HG02623 (cell line): Measurements from ENCODE around the gene MARK3.
"Not testable (repeated sequence)": the region's sequence is repeated elsewhere in the genome, so short reads cannot be mapped to it uniquely, and the experiment has no call there.

Experiments used
- ATAC-seq: cut with Tn5 transposase; IDR thresholded peaks from one replicate; pipeline ENCODE4 v1.9.1; 2021; ENCODE audit warnings: moderate library complexity; ENCODE audit not compliant: unreplicated experiment

Gene MARK3

GRCh38 chr14:103524002-103524935 is 139.1 kb downstream of the MARK3 start:
- no peak for ATAC-seq

- ATAC-seq, result not testable (repeated sequence)
Observed at GRCh38 chr14:103525430-103526246, 140.4 kb downstream of the MARK3 start.

DNA sequence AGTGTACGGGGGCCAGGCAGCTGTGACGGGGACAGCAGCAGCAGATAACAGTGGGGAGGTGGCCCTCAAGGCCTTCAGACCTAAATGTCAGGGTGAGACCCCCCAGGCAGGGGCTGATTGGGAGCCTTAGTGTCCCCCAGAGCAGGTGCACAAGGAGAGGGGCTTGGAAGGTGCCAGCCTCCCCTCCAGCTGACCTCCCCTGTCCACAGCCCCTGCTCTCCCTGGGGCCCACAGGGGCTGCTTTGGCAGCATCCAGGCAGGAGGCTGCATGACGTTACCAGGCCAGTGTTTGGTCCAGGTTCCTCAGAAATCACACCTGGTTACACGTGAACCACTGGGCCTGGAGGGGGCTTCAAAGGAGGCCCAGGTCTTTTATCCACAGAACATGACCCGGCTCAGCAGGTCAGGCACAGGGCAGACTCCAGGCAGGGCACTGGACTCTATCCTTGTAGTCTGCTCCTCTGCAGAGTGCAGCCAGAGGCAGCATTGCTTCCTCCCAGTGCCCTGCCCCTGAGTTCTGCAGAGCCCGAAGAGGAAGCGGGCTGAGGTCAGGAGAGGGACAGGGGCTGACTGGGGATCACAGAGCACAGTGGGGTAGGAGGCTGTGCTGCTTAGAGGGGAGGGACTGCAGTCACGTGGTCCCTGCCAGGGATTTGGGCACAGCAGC is 141.2 kb downstream of the MARK3 start:
- no peak for ATAC-seq

GRCh38 chr14:103526914-103527248 is 141.7 kb downstream of the MARK3 start:
- no peak for ATAC-seq

DNA sequence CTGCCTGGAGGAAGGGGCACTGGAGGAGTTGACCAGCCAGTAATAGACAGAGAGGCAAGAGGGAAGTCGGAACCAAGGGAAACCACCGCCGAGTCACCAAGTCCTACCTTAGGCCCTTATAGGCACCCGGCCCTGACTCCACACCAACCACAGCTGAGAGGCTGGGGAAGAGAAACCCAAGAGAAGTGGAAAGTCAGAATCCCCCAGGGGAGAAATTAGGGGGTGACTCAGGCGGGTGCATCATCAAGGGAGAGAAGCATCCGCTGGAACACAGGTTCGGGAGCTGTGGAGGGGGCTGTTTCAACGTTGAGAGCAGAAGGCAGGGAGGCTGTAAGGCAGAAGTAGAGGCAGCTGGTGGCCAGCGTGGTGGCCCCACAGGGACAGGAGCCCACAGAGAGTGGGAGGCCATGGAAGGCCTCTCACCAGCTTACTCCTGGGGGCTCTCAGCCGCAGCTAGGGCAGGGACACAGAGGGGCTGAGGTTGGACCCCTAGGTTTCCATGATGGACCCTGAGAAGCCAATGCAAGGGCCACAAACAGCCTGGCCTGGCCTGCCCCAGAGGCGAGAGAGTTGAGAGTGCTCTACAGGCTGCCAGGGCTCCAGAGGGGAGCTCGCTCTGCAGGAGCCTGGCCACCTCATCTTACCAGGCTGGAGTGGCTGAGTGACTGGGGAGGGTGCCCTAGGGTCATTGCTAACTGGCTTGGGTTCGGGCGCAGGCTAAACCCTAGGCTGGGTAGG is 142.4 kb downstream of the MARK3 start:
- peak; percentile 55 for ATAC-seq

DNA sequence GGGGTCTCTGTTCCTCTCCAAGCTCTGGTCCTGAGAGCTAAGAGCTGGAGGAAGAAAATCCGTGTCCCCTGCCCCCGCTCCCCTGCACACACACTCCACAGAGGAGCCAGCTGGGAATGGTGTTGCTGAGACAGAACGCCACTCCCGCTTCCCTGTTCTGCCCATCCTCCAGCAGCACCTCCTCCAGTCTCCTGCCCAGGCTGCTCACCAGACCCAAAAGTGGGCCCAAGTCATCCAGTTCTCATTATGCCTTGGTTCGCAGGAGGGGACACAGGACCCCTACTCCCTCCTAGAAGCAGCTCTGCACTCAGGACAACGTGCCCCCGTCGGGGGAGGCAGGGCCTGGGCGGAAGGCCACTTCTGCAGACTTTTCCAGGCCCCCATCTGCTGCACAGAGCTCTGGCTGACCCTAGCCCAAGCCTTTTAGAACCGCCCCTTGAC is 143.0 kb downstream of the MARK3 start:
- ATAC-seq, result no peak

DNA sequence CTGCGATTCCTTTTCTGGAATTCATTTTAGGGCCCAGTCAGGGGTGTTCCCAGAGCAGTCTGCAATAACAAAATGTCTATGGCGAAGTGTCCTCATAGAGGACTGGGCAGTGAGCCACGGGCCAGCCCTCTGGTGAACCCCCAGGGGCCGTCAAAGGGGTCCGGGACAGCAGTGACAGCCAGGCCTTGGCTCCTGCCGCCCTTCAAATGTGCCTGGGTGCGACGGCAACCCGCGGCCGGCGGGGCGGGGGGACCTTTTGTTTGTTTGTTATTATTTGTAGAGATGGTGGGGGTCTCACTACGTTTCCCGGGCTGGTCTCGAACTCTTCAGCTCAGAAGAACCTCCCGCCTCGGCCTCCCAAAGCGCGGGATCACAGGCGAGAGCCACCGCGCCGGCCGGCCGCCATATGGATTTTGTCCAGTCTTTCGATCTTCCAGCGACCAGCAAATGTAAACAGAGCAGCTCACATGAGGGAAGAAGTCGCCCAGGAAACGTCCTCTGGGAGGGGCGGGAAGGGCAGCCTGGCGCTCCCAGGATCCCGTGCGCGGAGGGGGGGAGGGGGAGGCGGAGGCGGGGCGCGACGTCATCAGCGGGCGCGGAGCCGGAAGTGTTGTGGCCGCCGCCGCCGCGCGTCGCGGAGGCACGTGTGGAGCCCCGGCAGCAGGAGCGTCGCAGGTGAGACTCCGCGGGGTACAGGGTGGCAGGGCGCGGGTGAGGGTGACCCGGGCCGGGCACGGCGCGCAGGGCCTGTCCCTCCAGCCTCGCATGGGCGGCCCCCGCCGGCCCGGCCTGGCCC is 143.6 kb downstream of the MARK3 start, which contains the start of gene TRMT61A:
TSS of gene TRMT61A (plus strand) at position 610 of the 796 bp plus-strand sequence. CDS start 783 bp downstream, outside the sequence.
- ATAC-seq, result no peak

- ATAC-seq, result no peak
Observed at GRCh38 chr14:103529383-103530365, 144.5 kb downstream of the MARK3 start.

DNA sequence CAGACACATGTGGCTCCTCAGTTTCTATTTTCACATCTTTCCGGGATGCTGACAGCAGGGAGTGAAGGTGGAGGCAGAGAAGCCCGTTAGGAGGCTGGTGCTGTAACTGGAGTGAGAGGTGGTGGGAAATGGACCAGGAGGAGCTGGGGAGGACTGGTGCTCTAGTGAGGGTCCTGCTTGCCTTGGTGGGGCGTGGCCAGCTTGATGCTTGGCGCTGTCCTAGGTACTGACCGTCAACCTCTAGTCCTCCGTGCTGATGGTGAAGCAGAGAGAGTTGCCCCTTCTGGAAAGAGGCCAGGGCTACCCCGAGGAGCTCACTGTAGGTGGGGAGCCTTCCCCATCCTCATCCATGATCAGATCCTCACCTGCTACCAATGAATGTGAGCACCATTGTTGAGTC is 145.2 kb downstream of the MARK3 start:
- no peak for ATAC-seq

- no peak for ATAC-seq
Observed at GRCh38 chr14:103530831-103531230, 145.6 kb downstream of the MARK3 start.

DNA sequence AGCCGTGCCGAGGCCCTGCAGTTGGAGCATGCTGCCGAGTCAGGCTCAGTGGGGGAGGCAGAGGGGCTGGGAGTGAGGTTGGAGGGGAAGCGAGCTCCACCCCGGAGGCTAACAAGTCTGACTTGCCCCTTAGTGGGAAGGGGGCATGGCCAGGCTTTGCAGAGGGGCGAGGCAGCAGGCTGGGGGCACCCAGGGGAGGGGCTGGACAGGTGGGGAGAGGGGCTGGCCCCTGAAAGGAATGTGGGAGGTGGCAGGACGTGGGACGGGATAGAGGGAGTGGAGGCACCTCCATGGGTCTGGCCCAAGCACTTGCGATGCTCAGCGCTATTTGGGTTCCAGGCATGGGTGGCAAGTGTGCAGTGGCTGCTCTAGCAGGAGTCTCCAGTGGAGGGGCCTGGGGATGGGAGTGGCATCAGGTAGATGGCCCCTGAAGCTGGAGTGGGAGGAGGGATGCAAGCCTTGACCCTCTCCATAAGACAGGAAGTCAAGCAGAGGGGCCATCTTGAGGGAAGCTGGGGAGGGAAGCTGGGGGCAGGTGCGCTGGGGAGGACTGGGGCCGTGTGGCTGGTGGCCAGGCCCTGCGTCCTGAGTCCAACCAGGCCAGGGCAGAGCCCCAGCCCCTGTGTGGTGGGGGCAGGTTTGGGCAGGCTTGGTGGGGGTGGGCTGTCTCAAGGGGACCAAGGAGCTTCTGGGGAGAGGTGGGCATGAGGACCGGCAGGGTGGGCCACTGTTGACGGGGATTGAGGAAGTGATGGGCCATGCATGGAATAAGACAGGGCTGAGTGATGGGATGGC is 146.4 kb downstream of the MARK3 start:
- no peak for ATAC-seq

- no peak for ATAC-seq
Observed at GRCh38 chr14:103532216-103533136, 147.3 kb downstream of the MARK3 start.

DNA sequence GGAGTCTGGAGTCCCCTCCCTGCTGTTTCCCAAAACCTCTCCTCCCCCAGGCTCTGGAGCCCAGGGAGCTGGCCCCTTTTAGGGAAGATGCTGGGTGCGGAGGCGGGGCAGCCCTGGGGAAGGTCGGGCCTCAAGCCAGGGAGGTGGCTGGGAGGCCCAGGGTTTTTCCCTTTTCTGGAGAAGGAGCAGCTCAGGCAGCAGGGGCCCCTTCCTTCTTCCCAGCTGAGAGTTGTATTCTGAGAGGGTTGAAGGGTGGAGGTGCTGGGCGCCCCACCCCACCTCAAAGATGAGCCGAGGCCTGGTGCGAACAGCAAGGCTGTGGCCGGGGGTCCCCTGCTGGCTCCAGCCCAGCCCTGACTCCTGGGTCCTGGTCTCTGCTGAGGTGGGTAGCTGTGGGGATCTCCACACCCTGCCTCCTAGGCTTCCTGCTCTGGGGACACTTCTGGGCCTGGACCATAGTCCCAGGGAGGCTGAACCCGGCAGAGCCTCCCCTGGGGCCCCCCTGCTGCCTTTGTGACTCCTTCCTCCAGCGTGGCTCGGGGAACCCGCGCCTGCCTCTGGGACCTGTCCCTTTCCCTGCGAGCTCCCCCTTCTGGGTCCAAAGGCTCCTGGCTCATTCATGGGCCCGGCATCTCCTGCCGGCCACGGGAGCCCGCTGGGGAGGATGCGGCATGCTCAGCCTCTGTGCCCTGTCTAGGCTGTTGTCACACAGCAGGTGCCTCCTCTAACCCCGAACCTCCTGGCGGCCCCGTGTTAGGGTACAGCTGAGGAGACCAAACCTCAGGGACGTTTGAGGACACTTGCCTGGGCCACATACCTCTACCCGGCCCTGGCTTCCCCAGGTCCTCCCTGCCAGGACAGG is 148.2 kb downstream of the MARK3 start:
- ATAC-seq, result no peak

DNA sequence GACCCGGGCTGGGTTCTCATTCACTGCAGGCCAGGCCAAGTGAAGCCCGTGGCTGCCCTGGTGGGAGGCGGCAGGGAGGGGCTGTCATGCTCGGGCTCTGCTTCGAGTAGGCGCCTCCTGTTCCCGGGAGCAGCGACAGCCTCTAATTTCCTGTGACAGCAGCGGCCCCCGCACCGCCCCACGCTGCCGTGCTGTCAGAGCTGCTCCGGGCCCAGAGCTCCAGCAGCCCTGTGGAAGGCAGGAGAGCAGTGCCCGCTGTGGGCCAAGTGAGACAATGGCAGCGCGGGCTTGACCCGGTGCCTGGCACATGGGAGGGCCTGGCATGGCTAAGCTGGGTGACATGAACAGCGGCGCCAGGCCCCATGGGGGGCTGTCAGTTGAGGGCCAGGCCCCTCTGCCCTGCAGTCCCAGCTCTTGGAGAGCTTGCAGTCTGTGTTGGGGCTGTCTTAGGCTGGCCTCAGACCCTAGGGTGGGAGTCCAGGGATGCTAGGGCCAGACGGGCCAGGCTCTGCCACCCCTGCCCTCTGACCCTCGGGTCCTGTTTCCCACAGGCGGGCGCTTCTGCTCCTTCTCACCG is 148.9 kb downstream of the MARK3 start:
- no peak for ATAC-seq

GRCh38 chr14:103534576-103535061 is 149.4 kb downstream of the MARK3 start:
- ATAC-seq, result no peak
